NCI-H1105 (cell line): Measurements from ENCODE around the gene MAP10.

Experiments
- DNase-seq: peaks from one replicate; lab custom pipeline; 2025; lab: John Stamatoyannopoulos, UW

Gene MAP10

GRCh38 chr1:232795497-232796053 lies 9.6 kb upstream of the MAP10 start:
- DNase-seq, result no peak

GRCh38 chr1:232797856-232798510 lies 7.2 kb upstream of the MAP10 start:
- DNase-seq, result no peak

- DNase-seq, result no peak
Measured at GRCh38 chr1:232798920-232799319, 6.3 kb upstream of the MAP10 start.

- no peak for DNase-seq
Measured at GRCh38 chr1:232806186-232806510, 932 bp downstream of the MAP10 start.

GRCh38 chr1:232810856-232811255 lies 5.6 kb downstream of the MAP10 start:
- DNase-seq, result no peak

- DNase-seq, result no peak
Measured at GRCh38 chr1:232812560-232812959, 7.3 kb downstream of the MAP10 start.

GRCh38 chr1:232813097-232813496 lies 7.9 kb downstream of the MAP10 start:
- DNase-seq, result no peak

- DNase-seq, result no peak
Measured at GRCh38 chr1:232813760-232814159, 8.5 kb downstream of the MAP10 start.

- no peak for DNase-seq
Measured at GRCh38 chr1:232816324-232816723, 11.1 kb downstream of the MAP10 start.

GRCh38 chr1:232818040-232818439 lies 12.8 kb downstream of the MAP10 start:
- DNase-seq, result no peak

GRCh38 chr1:232820431-232820830 lies 15.2 kb downstream of the MAP10 start:
- no peak for DNase-seq

GRCh38 chr1:232822530-232822929 lies 17.3 kb downstream of the MAP10 start:
- no peak for DNase-seq

GRCh38 chr1:232826318-232826717 lies 21.1 kb downstream of the MAP10 start:
- DNase-seq, result no peak

GRCh38 chr1:232830661-232831060 lies 25.4 kb downstream of the MAP10 start:
- DNase-seq, result no peak

- no peak for DNase-seq
Measured at GRCh38 chr1:232831895-232832294, 26.7 kb downstream of the MAP10 start.

GRCh38 chr1:232834066-232834465 lies 28.9 kb downstream of the MAP10 start:
- no peak for DNase-seq

GRCh38 chr1:232835166-232835565 lies 29.9 kb downstream of the MAP10 start:
- no peak for DNase-seq

GRCh38 chr1:232837087-232837486 lies 31.9 kb downstream of the MAP10 start:
- DNase-seq, result no peak

GRCh38 chr1:232841823-232842565 lies 36.8 kb downstream of the MAP10 start:
- no peak for DNase-seq

GRCh38 chr1:232844791-232845190 lies 39.6 kb downstream of the MAP10 start:
- DNase-seq, result no peak

- DNase-seq, result no peak
Measured at GRCh38 chr1:232845406-232845955, 40.3 kb downstream of the MAP10 start.

GRCh38 chr1:232851532-232851931 lies 46.3 kb downstream of the MAP10 start:
- no peak for DNase-seq
